ENCODE data around the gene SQOR. TPM values are rescaled to one million over a fixed set of nuclear protein-coding genes. Genes with fewer than 3 reads are reported as not detected.
A peak's percentile ranks its signal among the peaks of the same experiment; 100 is the strongest.

Gene SQOR
- total RNA-seq, 2 experiments from 2014 or later = 14.0 to 16.9 TPM

- H3K36me3 ChIP-seq (ENCODE audit: insufficient read depth, low read length) = peaks cover 4% of the 10 kb centered on the region
- CTCF ChIA-PET = interaction anchor here (0.7 to 1.6 kb wide), 3 partner anchors 26 to 155 kb away, joined by 3 to 5 read pairs (median 4); partner anchors contain the start of gene BLOC1S6
- intact Hi-C loops (cut with DNase I, micrococcal nuclease) = loop anchor here in 1 of 2 experiments (1.0 to 10.0 kb wide), 4 partner anchors 91 to 448 kb away; partner anchors contain the start of gene SLC30A4
- H3K27ac Mint-ChIP-seq = no peak overlapping the region
- no peak overlapping the region for H3K4me3 ChIP-seq (ENCODE audit: low read length)
- TF ChIP-seq CTCF (IDR thresholded peaks at IDR 0.05) = no peak
- H3K36me3 Mint-ChIP-seq (ENCODE audit: low read depth) = peaks cover 12% of the 10 kb centered on the region
- no peak overlapping the region for H3K4me3 Mint-ChIP-seq
- H3K27me3 ChIP-seq (ENCODE audit: control insufficient read depth in 1 of 2, insufficient read depth in 2 of 2, low read length in 2 of 2) = no peaks in the 10 kb centered on the region
- ATAC-seq (ENCODE audit: poor library complexity) (no peak), DNase-seq (no peak)
- H3K4me1 ChIP-seq (ENCODE audit: insufficient read depth, low read length) = no peaks in the 10 kb centered on the region
- H3K9me3 Mint-ChIP-seq = no peaks in the 10 kb centered on the region
- H3K9me3 ChIP-seq (ENCODE audit: control insufficient read depth in 1 of 2, insufficient read depth in 1 of 2, low read length in 2 of 2) = no peaks in the 10 kb centered on the region
- no peaks in the 10 kb centered on the region for H3K27me3 Mint-ChIP-seq
- POLR2A ChIA-PET = no interaction called here
- no peak overlapping the region for H3K27ac ChIP-seq (ENCODE audit: low read depth in 1 of 2, low read length in 2 of 2)
- no peaks in the 10 kb centered on the region for H3K4me1 Mint-ChIP-seq (ENCODE audit: low read depth)
Observed at GRCh38 chr15:45612790-45613415, 21.9 kb upstream of the SQOR start.

GRCh38 chr15:45616901-45617323 is 17.9 kb upstream of the SQOR start:
- ATAC-seq (ENCODE audit: poor library complexity) (no peak), DNase-seq (no peak)
- no peak overlapping the region for H3K4me3 Mint-ChIP-seq
- CTCF ChIA-PET = no interaction called here
- H3K4me1 Mint-ChIP-seq (ENCODE audit: low read depth) = no peaks in the 10 kb centered on the region
- H3K9me3 ChIP-seq (ENCODE audit: control insufficient read depth in 1 of 2, insufficient read depth in 1 of 2, low read length in 2 of 2) = no peaks in the 10 kb centered on the region
- no peaks in the 10 kb centered on the region for H3K36me3 ChIP-seq (ENCODE audit: insufficient read depth, low read length)
- no peak for TF ChIP-seq CTCF (IDR thresholded peaks at IDR 0.05)
- H3K27me3 Mint-ChIP-seq = no peaks in the 10 kb centered on the region
- H3K27ac Mint-ChIP-seq = no peak overlapping the region
- no peaks in the 10 kb centered on the region for H3K4me1 ChIP-seq (ENCODE audit: insufficient read depth, low read length)
- no peaks in the 10 kb centered on the region for H3K9me3 Mint-ChIP-seq
- H3K27ac ChIP-seq (ENCODE audit: low read depth in 1 of 2, low read length in 2 of 2) = no peak overlapping the region
- intact Hi-C loops (cut with DNase I, micrococcal nuclease) = loop anchor here in 1 of 2 experiments (10.0 kb wide), 1 partner anchor 452 kb away; no protein-coding TSS in a partner anchor
- POLR2A ChIA-PET = interaction anchor here (0.6 to 1.2 kb wide), 2 partner anchors 21 to 30 kb away, joined by 3 read pairs; partner anchors contain the start of gene BLOC1S6
- H3K4me3 ChIP-seq (ENCODE audit: low read length) = no peak overlapping the region
- no peaks in the 10 kb centered on the region for H3K27me3 ChIP-seq (ENCODE audit: control insufficient read depth in 1 of 2, insufficient read depth in 2 of 2, low read length in 2 of 2)
- no peaks in the 10 kb centered on the region for H3K36me3 Mint-ChIP-seq (ENCODE audit: low read depth)

GRCh38 chr15:45618813-45619212 is 16.0 kb upstream of the SQOR start:
- Mint-ChIP-seq H3K9me3 (no peaks in the 10 kb centered on the region), H3K4me1 (ENCODE audit: low read depth) (no peaks in the 10 kb centered on the region), H3K27me3 (no peaks in the 10 kb centered on the region), H3K4me3 (no peak overlapping the region), H3K27ac (no peak overlapping the region), H3K36me3 (ENCODE audit: low read depth) (no peaks in the 10 kb centered on the region)
- peak; percentile 29 for ATAC-seq (ENCODE audit: poor library complexity)
- Histone ChIP-seq H3K9me3 (ENCODE audit: control insufficient read depth in 1 of 2, insufficient read depth in 1 of 2, low read length in 2 of 2) (no peaks in the 10 kb centered on the region), H3K36me3 (ENCODE audit: insufficient read depth, low read length) (no peaks in the 10 kb centered on the region), H3K27me3 (ENCODE audit: control insufficient read depth in 1 of 2, insufficient read depth in 2 of 2, low read length in 2 of 2) (no peaks in the 10 kb centered on the region), H3K27ac (ENCODE audit: low read depth in 1 of 2, low read length in 2 of 2) (no peak overlapping the region), H3K4me3 (ENCODE audit: low read length) (no peak overlapping the region), H3K4me1 (ENCODE audit: insufficient read depth, low read length) (no peaks in the 10 kb centered on the region)
- DNase-seq = no peak
- ChIA-PET POLR2A (no interaction called here), CTCF (interaction anchor here (1.5 kb wide), 1 partner anchor 161 kb away, joined by 3 read pairs; no protein-coding TSS in a partner anchor)
- no peak for TF ChIP-seq CTCF (IDR thresholded peaks at IDR 0.05)
- intact Hi-C loops (cut with DNase I, micrococcal nuclease) = loop anchor here in 1 of 2 experiments (10.0 kb wide), 1 partner anchor 454 kb away; no protein-coding TSS in a partner anchor

Measured in CD4-positive, alpha-beta T cell (primary cell).